ENCODE results near the gene IGSF22.

GRCh38 chr11:18722293-18722637, 3.7 kb downstream of the IGSF22 start:
- TF ChIP-seq, protein P1, sequence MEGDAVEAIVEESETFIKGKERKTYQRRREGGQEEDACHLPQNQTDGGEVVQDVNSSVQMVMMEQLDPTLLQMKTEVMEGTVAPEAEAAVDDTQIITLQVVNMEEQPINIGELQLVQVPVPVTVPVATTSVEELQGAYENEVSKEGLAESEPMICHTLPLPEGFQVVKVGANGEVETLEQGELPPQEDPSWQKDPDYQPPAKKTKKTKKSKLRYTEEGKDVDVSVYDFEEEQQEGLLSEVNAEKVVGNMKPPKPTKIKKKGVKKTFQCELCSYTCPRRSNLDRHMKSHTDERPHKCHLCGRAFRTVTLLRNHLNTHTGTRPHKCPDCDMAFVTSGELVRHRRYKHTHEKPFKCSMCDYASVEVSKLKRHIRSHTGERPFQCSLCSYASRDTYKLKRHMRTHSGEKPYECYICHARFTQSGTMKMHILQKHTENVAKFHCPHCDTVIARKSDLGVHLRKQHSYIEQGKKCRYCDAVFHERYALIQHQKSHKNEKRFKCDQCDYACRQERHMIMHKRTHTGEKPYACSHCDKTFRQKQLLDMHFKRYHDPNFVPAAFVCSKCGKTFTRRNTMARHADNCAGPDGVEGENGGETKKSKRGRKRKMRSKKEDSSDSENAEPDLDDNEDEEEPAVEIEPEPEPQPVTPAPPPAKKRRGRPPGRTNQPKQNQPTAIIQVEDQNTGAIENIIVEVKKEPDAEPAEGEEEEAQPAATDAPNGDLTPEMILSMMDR (IDR thresholded peaks at IDR 0.05) = no peak
- TF ChIP-seq EP300 (IDR thresholded peaks at IDR 0.05) (no peak), POLR2A (IDR thresholded peaks at IDR 0.05) (no peak)

All from ovary (tissue), 3 donors.